ENCODE data around the gene ITPR2.
"Not testable (repeated sequence)": the region's sequence is repeated elsewhere in the genome, so short reads cannot be mapped to it uniquely, and the experiment has no call there.

Gene ITPR2

DNA sequence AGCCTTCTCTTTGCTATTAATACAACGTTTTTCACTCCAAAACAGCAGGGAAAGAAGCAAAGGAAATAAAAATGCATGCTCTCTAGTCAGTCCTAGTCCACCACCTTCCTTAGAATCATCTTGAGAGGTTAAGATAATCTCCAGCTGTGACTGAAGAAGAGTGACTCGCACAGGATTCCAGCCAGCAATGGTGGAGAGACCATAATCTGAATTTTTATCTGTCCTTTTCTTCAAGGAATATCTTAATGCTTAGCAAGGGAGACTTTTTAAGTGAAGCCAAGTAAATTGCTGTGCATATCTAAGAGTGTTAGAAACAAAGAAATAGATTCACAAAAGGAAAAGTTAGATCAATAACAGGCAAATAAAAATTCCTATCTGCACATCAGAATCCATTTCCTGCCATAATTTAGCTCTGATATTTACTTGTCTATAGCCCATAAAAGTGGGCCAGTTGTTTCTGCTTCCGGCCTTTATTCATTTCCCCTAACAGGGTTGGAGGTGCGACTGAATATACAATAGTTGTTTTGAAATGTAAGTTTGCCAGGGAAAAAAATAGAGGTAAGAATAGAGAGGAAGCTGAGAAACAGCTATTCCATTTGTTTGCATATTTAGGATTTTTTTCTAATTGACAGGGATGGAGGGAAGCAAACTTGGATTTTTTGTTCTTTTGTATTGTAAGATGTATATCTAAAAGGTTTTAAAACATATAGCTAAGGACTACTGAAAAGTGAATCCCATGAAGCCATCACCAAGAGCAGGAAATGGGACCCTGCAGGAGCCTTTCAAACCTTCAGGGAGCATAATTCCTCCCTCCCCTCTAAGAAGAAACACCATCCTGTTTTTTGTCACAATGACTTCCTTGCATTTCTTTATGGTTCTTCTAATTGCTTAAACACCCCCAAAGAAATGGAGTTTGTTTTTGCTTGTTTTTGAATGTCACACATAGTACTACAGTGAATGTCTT is 154.0 kb downstream of the ITPR2 start:
- H3K4me2 ChIP-seq (ENCODE audit: low read length), result no peak overlapping the region
- H3K9me3 ChIP-seq (ENCODE audit: low read length), result no peaks in the 10 kb centered on the region
- no peak overlapping the region for H3K9ac ChIP-seq (ENCODE audit: low read length)
- no peak overlapping the region for H3K27ac ChIP-seq (ENCODE audit: low read depth, low read length, poor library complexity, severe bottlenecking)
- no peaks in the 10 kb centered on the region for H3K27me3 ChIP-seq (ENCODE audit: insufficient read depth, low read length)
- H2AFZ ChIP-seq (ENCODE audit: low read length), result no peak overlapping the region
- H3K4me1 ChIP-seq (ENCODE audit: insufficient read depth, low read length, severe bottlenecking), result no peaks in the 10 kb centered on the region
- peaks cover 40% of the 10 kb centered on the region for H3K36me3 ChIP-seq (ENCODE audit: insufficient read depth, low read length)
- no peaks in the 10 kb centered on the region for H3K79me2 ChIP-seq (ENCODE audit: insufficient read depth, low read length)
- H3F3A ChIP-seq (ENCODE audit: insufficient read depth, low read length), result no peaks in the 10 kb centered on the region
- H4K20me1 ChIP-seq (ENCODE audit: insufficient read depth, low read length), result no peaks in the 10 kb centered on the region
- H3K4me3 ChIP-seq (ENCODE audit: low read depth, low read length, poor library complexity, severe bottlenecking), result no peak overlapping the region
- TF ChIP-seq EZH2 (IDR thresholded peaks at IDR 0.05; ENCODE audit: borderline replicate concordance, low read length), result no peak
- TF ChIP-seq, protein P1, sequence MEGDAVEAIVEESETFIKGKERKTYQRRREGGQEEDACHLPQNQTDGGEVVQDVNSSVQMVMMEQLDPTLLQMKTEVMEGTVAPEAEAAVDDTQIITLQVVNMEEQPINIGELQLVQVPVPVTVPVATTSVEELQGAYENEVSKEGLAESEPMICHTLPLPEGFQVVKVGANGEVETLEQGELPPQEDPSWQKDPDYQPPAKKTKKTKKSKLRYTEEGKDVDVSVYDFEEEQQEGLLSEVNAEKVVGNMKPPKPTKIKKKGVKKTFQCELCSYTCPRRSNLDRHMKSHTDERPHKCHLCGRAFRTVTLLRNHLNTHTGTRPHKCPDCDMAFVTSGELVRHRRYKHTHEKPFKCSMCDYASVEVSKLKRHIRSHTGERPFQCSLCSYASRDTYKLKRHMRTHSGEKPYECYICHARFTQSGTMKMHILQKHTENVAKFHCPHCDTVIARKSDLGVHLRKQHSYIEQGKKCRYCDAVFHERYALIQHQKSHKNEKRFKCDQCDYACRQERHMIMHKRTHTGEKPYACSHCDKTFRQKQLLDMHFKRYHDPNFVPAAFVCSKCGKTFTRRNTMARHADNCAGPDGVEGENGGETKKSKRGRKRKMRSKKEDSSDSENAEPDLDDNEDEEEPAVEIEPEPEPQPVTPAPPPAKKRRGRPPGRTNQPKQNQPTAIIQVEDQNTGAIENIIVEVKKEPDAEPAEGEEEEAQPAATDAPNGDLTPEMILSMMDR (IDR thresholded peaks at IDR 0.05; ENCODE audit: low read length), result no peak
- no peaks in the 10 kb centered on the region for H3K9me2 ChIP-seq (ENCODE audit: low read depth, low read length)

DNA sequence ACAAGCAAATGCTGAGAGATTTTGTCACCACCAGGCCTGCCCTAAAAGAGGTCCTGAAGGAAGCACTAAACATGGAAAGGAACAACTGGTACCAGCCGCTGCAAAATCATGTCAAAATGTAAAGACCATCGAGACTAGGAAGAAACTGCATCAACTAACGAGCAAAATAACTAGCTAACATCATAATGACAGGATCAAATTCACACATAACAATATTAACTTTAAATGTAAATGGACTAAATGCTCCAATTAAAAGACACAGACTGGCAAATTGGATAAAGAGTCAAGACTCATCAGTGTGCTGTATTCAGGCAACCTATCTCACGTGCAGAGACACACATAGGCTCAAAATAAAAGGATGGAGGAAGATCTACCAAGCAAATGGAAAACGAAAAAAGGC is 161.5 kb downstream of the ITPR2 start:
- H4K20me1 ChIP-seq (ENCODE audit: insufficient read depth, low read length); H3K9me3 ChIP-seq (ENCODE audit: low read length); H3F3A ChIP-seq (ENCODE audit: insufficient read depth, low read length); H3K27me3 ChIP-seq (ENCODE audit: insufficient read depth, low read length); H3K4me3 ChIP-seq (ENCODE audit: low read depth, low read length, poor library complexity, severe bottlenecking); H3K9ac ChIP-seq (ENCODE audit: low read length); H3K9me2 ChIP-seq (ENCODE audit: low read depth, low read length); H3K4me2 ChIP-seq (ENCODE audit: low read length); H2AFZ ChIP-seq (ENCODE audit: low read length); H3K36me3 ChIP-seq (ENCODE audit: insufficient read depth, low read length); H3K27ac ChIP-seq (ENCODE audit: low read depth, low read length, poor library complexity, severe bottlenecking); H3K4me1 ChIP-seq (ENCODE audit: insufficient read depth, low read length, severe bottlenecking); H3K79me2 ChIP-seq (ENCODE audit: insufficient read depth, low read length): not testable (repeated sequence)

DNA sequence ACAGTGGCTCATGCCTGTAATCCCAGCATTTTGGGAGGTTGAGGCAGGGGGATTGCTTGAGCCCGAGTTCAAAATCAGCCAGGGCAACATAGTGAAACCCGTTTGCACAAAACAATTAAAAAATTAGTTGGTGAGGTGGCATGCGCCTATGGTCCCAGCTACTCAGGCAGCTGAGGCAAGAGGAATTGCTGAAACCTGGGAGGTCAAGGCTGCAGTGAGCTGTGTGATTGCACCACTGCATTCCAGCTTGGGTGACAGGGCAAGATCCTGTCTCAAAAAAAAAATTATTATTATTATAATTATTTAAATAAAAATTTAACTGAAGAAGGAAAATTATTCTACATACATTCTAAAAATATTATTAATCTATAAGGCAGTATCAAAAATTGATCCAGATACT is 164.1 kb downstream of the ITPR2 start:
- no peaks in the 10 kb centered on the region for H4K20me1 ChIP-seq (ENCODE audit: insufficient read depth, low read length)
- no peak overlapping the region for H2AFZ ChIP-seq (ENCODE audit: low read length)
- H3K9me3 ChIP-seq (ENCODE audit: low read length), result no peaks in the 10 kb centered on the region
- H3K79me2 ChIP-seq (ENCODE audit: insufficient read depth, low read length), result no peaks in the 10 kb centered on the region
- no peak overlapping the region for H3K27ac ChIP-seq (ENCODE audit: low read depth, low read length, poor library complexity, severe bottlenecking)
- peaks cover 15% of the 10 kb centered on the region; the same call in 1 of the 2 replicates for H3K36me3 ChIP-seq (ENCODE audit: insufficient read depth, low read length)
- no peaks in the 10 kb centered on the region for H3K4me1 ChIP-seq (ENCODE audit: insufficient read depth, low read length, severe bottlenecking)
- H3F3A ChIP-seq (ENCODE audit: insufficient read depth, low read length), result no peaks in the 10 kb centered on the region
- H3K27me3 ChIP-seq (ENCODE audit: insufficient read depth, low read length), result no peaks in the 10 kb centered on the region
- no peak for TF ChIP-seq EZH2 (IDR thresholded peaks at IDR 0.05; ENCODE audit: borderline replicate concordance, low read length)
- TF ChIP-seq, protein P1 (IDR thresholded peaks at IDR 0.05; ENCODE audit: low read length), result no peak
- no peak overlapping the region for H3K4me3 ChIP-seq (ENCODE audit: low read depth, low read length, poor library complexity, severe bottlenecking)
- no peak overlapping the region for H3K4me2 ChIP-seq (ENCODE audit: low read length)
- no peaks in the 10 kb centered on the region for H3K9me2 ChIP-seq (ENCODE audit: low read depth, low read length)
- H3K9ac ChIP-seq (ENCODE audit: low read length), result no peak overlapping the region

All from OCI-LY1 (cell line).